Liver (tissue), 9 donors: ENCODE data around the gene EXOC3. TPM values are rescaled to one million over a fixed set of nuclear protein-coding genes. Genes with fewer than 3 reads are reported as not detected.

Source experiments
- DNase-seq: peaks from one replicate; pipeline ENCODE4 v3.0.0-alpha.2; 2017; ENCODE audit warnings: low spot score
- H3K27ac ChIP-seq, 2 donors: one replicate each; pipeline ENCODE4 v1.7.0; 2013; ENCODE audit warnings: inconsistent platforms in 2 of 2, low read length in 2 of 2, control low read depth in 1 of 2, low read depth in 1 of 2, mild to moderate bottlenecking in 1 of 2
- H3K27me3 ChIP-seq, 4 donors: one replicate each; pipeline versions ENCODE4 v1.6.1 to v1.7.0; 2013; ENCODE audit warnings: low read length in 3 of 4, inconsistent platforms in 1 of 4, mild to moderate bottlenecking in 1 of 4, moderate library complexity in 1 of 4; ENCODE audit not compliant: control insufficient read depth in 4 of 4, insufficient read depth in 4 of 4
- H3K36me3 ChIP-seq, 4 donors: one replicate each; pipeline versions ENCODE4 v1.6.1 to v1.7.0; 2013; ENCODE audit warnings: low read length in 3 of 4, mild to moderate bottlenecking in 3 of 4, low read depth in 1 of 4, moderate library complexity in 1 of 4; ENCODE audit not compliant: control insufficient read depth in 4 of 4, insufficient read depth in 3 of 4
- H3K4me1 ChIP-seq, 4 donors: one replicate each; pipeline versions ENCODE4 v1.6.1 to v1.7.0; 2013; ENCODE audit warnings: low read length in 3 of 4, mild to moderate bottlenecking in 3 of 4, moderate library complexity in 1 of 4; ENCODE audit not compliant: control insufficient read depth in 4 of 4, insufficient read depth in 4 of 4
- H3K4me3 ChIP-seq, 3 donors: one replicate each; pipeline versions ENCODE4 v1.6.1 to v1.7.0; 2013; ENCODE audit warnings: low read length in 3 of 3, control low read depth in 1 of 3, low read depth in 1 of 3, mild to moderate bottlenecking in 1 of 3
- H3K9ac ChIP-seq, 2 donors: one replicate each; pipeline ENCODE4 v1.7.0; 2013; ENCODE audit warnings: low read length in 2 of 2, mild to moderate bottlenecking in 2 of 2, moderate library complexity in 2 of 2, control low read depth in 1 of 2, low read depth in 1 of 2
- H3K9me3 ChIP-seq, 4 donors: one replicate each; pipeline versions ENCODE4 v1.6.1 to v1.7.0; 2013; ENCODE audit warnings: low read length in 3 of 4; ENCODE audit not compliant: control insufficient read depth in 4 of 4
- EGR1 ChIP-seq, 2 donors: IDR thresholded peaks; 2 replicates each; pipeline ENCODE4 v1.6.1; 2016 to 2018; ENCODE audit warnings: antibody characterized with exemption in 2 of 2, low read depth in 2 of 2
- FOXA1 ChIP-seq: IDR thresholded peaks from 2 replicates; pipeline ENCODE4 v1.6.1; 2016; ENCODE audit warnings: antibody characterized with exemption
- GABPA ChIP-seq, 2 donors: IDR thresholded peaks in 1 of 2; conservative IDR thresholded peaks in 1 of 2; 2 replicates each; pipeline ENCODE4 v1.6.1; 2016; ENCODE audit warnings: antibody characterized with exemption in 2 of 2, mild to moderate bottlenecking in 1 of 2, moderate library complexity in 1 of 2
- HNF4A ChIP-seq, 2 donors: conservative IDR thresholded peaks; 2 replicates each; pipeline ENCODE4 v1.6.1; 2016; ENCODE audit warnings: antibody characterized with exemption in 2 of 2, mild to moderate bottlenecking in 2 of 2
- JUND ChIP-seq, 2 donors: IDR thresholded peaks; 2 replicates each; pipeline ENCODE4 v1.6.1; 2016; ENCODE audit warnings: antibody characterized with exemption in 2 of 2
- NR2F2 ChIP-seq: IDR thresholded peaks from 2 replicates; pipeline ENCODE4 v1.6.1; 2016; ENCODE audit warnings: antibody characterized with exemption
- RAD21 ChIP-seq, 2 donors: IDR thresholded peaks; 2 replicates each; pipeline ENCODE4 v1.6.1; 2016; ENCODE audit warnings: antibody characterized with exemption in 2 of 2, mild to moderate bottlenecking in 2 of 2
- SP1 ChIP-seq: IDR thresholded peaks from 2 replicates; pipeline ENCODE4 v1.6.1; 2018; ENCODE audit warnings: antibody characterized with exemption, mild to moderate bottlenecking
- TAF1 ChIP-seq: conservative IDR thresholded peaks from 2 replicates; pipeline ENCODE4 v1.6.1; 2016; ENCODE audit warnings: antibody characterized with exemption, mild to moderate bottlenecking
- WGBS: extraction: QIAGEN DNeasy Blood & Tissue Kit; methylation state at CpG from one replicate; pipeline ENCODE4 v1.1.7; 2013; 5-methylcytosine and 5-hydroxymethylcytosine counted together
- polyA plus RNA-seq, 2 donors: library from polyadenylated mRNA; stranded (reverse) in 1 of 2; unstranded in 1 of 2; fragments of 200-250 nt in 1 of 2; fragments of >200 nt in 1 of 2; fragmentation: Nextera tagmentation in 1 of 2; extraction: Ambion mirVana in 1 of 2; gene quantifications; one replicate each; pipeline versions ENCODE4 v1.2.1 to v1.2.3, GENCODE V29; 2013 to 2015
- total RNA-seq, 2 donors: library from RNA; depleted of rRNA; stranded (reverse); fragments of >200 nt; gene quantifications; one replicate each; pipeline ENCODE4 v1.2.3, GENCODE V29; 2014
- TF ChIP-seq, protein P1 (sequence below): IDR thresholded peaks from 2 replicates; pipeline ENCODE4 v1.6.1; 2016; ENCODE audit warnings: antibody characterized with exemption, mild to moderate bottlenecking
- TF ChIP-seq, protein P2 (sequence below): fragments of 150-350 bp; IDR thresholded peaks from 2 replicates; pipeline ENCODE4 v1.5.1; 2017; ENCODE audit warnings: improper control_type of control experiment, low read depth, low read length; ENCODE audit not compliant: missing input control
- TF ChIP-seq, protein P3 (sequence below): IDR thresholded peaks from 2 replicates; pipeline ENCODE4 v1.6.1; 2016; ENCODE audit warnings: antibody characterized with exemption
- TF ChIP-seq, protein P4 (sequence below): IDR thresholded peaks from 2 replicates; pipeline ENCODE4 v1.6.1; 2016; ENCODE audit warnings: antibody characterized with exemption
- TF ChIP-seq, protein P5 (sequence below): IDR thresholded peaks from 2 replicates; pipeline ENCODE4 v1.6.1; 2016; ENCODE audit warnings: antibody characterized with exemption
- donor health status: healthy.
- donor health status: healthy.
- donor health status: healthy.
- donor health status: healthy.
- donor health status: healthy.

Gene EXOC3
- total and polyA plus RNA-seq, 4 donors, result 12.4 to 23.9 (median 18.5) TPM

DNA sequence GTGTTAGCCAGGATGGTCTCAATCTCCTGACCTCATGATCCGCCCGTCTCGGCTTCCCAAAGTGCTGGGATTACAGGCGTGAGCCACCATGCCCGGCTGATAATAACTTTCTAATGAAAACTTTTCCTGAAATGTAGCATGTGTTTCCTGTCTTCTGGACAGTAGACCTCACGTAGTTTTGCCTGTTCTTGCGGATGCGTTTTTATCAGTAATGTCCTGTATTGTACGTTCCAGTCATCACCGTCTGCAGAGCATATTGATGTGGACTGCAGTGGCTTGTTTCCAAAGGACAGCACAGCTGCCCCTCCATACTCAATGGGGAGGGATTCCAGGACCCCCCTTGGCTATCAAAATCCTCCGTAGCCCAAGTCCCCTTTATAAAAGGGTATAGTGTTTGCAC, 12.8 kb downstream of the EXOC3 start:
- H3K27me3 ChIP-seq, result no peaks in the 10 kb centered on the region
- H3K27ac ChIP-seq, result no peak overlapping the region
- H3K4me1 ChIP-seq, result no peaks in the 10 kb centered on the region
- 82% methylated on average over 11 of the region's 11 CpGs for WGBS
- no peak for TF ChIP-seq HNF4A (conservative IDR thresholded peaks at IDR 0.05)
- no peak for TF ChIP-seq NR2F2
- no peak for TF ChIP-seq GABPA (IDR thresholded peaks at IDR 0.05 in 1 of 2, conservative IDR thresholded peaks at IDR 0.05 in 1 of 2)
- TF ChIP-seq, protein P1, sequence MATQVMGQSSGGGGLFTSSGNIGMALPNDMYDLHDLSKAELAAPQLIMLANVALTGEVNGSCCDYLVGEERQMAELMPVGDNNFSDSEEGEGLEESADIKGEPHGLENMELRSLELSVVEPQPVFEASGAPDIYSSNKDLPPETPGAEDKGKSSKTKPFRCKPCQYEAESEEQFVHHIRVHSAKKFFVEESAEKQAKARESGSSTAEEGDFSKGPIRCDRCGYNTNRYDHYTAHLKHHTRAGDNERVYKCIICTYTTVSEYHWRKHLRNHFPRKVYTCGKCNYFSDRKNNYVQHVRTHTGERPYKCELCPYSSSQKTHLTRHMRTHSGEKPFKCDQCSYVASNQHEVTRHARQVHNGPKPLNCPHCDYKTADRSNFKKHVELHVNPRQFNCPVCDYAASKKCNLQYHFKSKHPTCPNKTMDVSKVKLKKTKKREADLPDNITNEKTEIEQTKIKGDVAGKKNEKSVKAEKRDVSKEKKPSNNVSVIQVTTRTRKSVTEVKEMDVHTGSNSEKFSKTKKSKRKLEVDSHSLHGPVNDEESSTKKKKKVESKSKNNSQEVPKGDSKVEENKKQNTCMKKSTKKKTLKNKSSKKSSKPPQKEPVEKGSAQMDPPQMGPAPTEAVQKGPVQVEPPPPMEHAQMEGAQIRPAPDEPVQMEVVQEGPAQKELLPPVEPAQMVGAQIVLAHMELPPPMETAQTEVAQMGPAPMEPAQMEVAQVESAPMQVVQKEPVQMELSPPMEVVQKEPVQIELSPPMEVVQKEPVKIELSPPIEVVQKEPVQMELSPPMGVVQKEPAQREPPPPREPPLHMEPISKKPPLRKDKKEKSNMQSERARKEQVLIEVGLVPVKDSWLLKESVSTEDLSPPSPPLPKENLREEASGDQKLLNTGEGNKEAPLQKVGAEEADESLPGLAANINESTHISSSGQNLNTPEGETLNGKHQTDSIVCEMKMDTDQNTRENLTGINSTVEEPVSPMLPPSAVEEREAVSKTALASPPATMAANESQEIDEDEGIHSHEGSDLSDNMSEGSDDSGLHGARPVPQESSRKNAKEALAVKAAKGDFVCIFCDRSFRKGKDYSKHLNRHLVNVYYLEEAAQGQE, result no peak
- TF ChIP-seq, protein P2, sequence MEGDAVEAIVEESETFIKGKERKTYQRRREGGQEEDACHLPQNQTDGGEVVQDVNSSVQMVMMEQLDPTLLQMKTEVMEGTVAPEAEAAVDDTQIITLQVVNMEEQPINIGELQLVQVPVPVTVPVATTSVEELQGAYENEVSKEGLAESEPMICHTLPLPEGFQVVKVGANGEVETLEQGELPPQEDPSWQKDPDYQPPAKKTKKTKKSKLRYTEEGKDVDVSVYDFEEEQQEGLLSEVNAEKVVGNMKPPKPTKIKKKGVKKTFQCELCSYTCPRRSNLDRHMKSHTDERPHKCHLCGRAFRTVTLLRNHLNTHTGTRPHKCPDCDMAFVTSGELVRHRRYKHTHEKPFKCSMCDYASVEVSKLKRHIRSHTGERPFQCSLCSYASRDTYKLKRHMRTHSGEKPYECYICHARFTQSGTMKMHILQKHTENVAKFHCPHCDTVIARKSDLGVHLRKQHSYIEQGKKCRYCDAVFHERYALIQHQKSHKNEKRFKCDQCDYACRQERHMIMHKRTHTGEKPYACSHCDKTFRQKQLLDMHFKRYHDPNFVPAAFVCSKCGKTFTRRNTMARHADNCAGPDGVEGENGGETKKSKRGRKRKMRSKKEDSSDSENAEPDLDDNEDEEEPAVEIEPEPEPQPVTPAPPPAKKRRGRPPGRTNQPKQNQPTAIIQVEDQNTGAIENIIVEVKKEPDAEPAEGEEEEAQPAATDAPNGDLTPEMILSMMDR, result no peak
- no peak for TF ChIP-seq EGR1 (IDR thresholded peaks at IDR 0.05; ENCODE audit: low read depth in 2 of 2)
- no peak overlapping the region for H3K4me3 ChIP-seq
- H3K9me3 ChIP-seq, result peaks cover 0 to 14% (median 0%) of the 10 kb centered on the region in 4 donors
- H3K9ac ChIP-seq, result no peak overlapping the region
- no peak for DNase-seq
- peaks cover 9 to 73% (median 47%) of the 10 kb centered on the region in 4 donors for H3K36me3 ChIP-seq

DNA sequence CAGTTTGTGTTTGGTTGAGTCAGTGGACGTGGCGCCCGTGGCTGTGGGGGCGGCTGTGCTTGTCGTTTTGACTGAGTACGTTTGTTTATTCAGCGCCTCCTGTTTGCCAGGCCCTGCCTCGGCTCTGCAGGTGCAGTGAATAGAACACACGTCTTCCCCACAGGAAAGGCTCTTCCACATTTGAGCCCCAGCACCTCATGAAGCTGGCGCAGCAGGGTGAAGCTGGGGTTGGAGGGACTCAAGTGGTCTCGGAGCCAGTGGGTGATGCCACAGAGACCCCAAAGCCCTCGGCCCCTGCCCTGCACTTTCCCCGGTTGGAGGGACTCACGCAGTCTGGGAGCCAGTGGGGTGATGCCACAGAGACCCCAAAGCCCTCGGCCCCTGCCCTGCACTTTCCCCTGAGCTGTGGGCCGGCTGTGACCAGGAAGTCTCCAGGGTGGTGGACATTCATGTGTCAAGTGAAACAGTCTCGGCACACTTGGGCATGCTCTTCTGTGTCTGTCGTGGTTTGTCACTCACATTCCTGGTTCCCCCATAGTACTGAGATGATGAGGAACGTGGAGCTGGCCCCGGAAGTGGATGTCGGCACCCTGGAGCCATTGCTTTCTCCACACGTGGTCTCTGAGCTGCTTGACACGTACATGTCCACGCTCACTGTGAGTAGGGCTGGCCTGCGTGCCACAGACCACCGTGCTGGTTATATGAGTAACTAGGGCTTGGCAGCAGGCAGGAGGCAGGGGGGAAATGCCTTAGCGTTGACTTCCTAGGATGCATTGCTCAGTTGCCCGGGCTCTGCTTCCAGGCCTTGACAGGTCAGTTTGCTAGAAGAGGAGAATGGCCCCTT, 13.6 kb downstream of the EXOC3 start:
- DNase-seq, result no peak
- WGBS, result 90% methylated on average over 28 of the region's 28 CpGs
- peaks cover 9 to 72% (median 45%) of the 10 kb centered on the region in 4 donors for H3K36me3 ChIP-seq

More for the DNA sequence above, 13.6 kb downstream of the EXOC3 start:
- H3K4me1 ChIP-seq, result no peaks in the 10 kb centered on the region
- TF ChIP-seq JUND (IDR thresholded peaks at IDR 0.05) (no peak), FOXA1 (no peak), EGR1 (IDR thresholded peaks at IDR 0.05; ENCODE audit: low read depth in 2 of 2) (no peak), SP1 (no peak), RAD21 (IDR thresholded peaks at IDR 0.05) (no peak), NR2F2 (no peak), TAF1 (no peak), GABPA (IDR thresholded peaks at IDR 0.05 in 1 of 2, conservative IDR thresholded peaks at IDR 0.05 in 1 of 2) (no peak), HNF4A (conservative IDR thresholded peaks at IDR 0.05) (no peak)
- TF ChIP-seq, protein P3, sequence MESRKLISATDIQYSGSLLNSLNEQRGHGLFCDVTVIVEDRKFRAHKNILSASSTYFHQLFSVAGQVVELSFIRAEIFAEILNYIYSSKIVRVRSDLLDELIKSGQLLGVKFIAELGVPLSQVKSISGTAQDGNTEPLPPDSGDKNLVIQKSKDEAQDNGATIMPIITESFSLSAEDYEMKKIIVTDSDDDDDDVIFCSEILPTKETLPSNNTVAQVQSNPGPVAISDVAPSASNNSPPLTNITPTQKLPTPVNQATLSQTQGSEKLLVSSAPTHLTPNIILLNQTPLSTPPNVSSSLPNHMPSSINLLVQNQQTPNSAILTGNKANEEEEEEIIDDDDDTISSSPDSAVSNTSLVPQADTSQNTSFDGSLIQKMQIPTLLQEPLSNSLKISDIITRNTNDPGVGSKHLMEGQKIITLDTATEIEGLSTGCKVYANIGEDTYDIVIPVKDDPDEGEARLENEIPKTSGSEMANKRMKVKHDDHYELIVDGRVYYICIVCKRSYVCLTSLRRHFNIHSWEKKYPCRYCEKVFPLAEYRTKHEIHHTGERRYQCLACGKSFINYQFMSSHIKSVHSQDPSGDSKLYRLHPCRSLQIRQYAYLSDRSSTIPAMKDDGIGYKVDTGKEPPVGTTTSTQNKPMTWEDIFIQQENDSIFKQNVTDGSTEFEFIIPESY, result no peak
- TF ChIP-seq, protein P2, result no peak
- TF ChIP-seq, protein P4, sequence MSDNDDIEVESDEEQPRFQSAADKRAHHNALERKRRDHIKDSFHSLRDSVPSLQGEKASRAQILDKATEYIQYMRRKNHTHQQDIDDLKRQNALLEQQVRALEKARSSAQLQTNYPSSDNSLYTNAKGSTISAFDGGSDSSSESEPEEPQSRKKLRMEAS, result no peak
- TF ChIP-seq, protein P5, sequence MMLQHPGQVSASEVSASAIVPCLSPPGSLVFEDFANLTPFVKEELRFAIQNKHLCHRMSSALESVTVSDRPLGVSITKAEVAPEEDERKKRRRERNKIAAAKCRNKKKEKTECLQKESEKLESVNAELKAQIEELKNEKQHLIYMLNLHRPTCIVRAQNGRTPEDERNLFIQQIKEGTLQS, result no peak
- no peak overlapping the region for H3K27ac ChIP-seq
- H3K9me3 ChIP-seq, result peaks cover 0 to 8% (median 0%) of the 10 kb centered on the region in 4 donors
- no peak overlapping the region for H3K9ac ChIP-seq
- H3K27me3 ChIP-seq, result no peaks in the 10 kb centered on the region
- no peak overlapping the region for H3K4me3 ChIP-seq
